GM10847 (cell line): ENCODE results near the gene GNB1L.

ENCODE experiments used
- POLR2A ChIP-seq: IDR thresholded peaks from 2 replicates; pipeline ENCODE4 v1.6.1; 2011; ENCODE audit not compliant: insufficient read length; ENCODE audit errors: extremely low read depth

GNB1L gene

GRCh38 chr22:19863571-19863970 is 8.9 kb upstream of the GNB1L start:
- TF ChIP-seq POLR2A, result no peak

- TF ChIP-seq POLR2A, result no peak
Observed at GRCh38 chr22:19862619-19863246, 8.1 kb upstream of the GNB1L start.

GRCh38 chr22:19859861-19860510 is 5.3 kb upstream of the GNB1L start:
- no peak for TF ChIP-seq POLR2A

GRCh38 chr22:19857382-19857781 is 2.7 kb upstream of the GNB1L start:
- TF ChIP-seq POLR2A, result no peak

- peak; percentile 18 for TF ChIP-seq POLR2A
Observed at GRCh38 chr22:19855504-19856409, 1.1 kb upstream of the GNB1L start.

GRCh38 chr22:19853879-19854777 is 546 bp downstream of the GNB1L start:
- no peak for TF ChIP-seq POLR2A

- TF ChIP-seq POLR2A, result no peak
Observed at GRCh38 chr22:19853058-19853878, 1.4 kb downstream of the GNB1L start.

GRCh38 chr22:19852177-19852781 is 2.4 kb downstream of the GNB1L start:
- TF ChIP-seq POLR2A, result no peak

- no peak for TF ChIP-seq POLR2A
Observed at GRCh38 chr22:19851291-19852176, 3.1 kb downstream of the GNB1L start.

- TF ChIP-seq POLR2A, result no peak
Observed at GRCh38 chr22:19850763-19851109, 3.9 kb downstream of the GNB1L start.

GRCh38 chr22:19849835-19850762 is 4.6 kb downstream of the GNB1L start:
- no peak for TF ChIP-seq POLR2A
